HL-60 (cell line): ENCODE results near the gene SLFN12.

ENCODE experiments used
- DNase-seq, 2 experiments: peaks; one replicate each; pipeline ENCODE4 v3.0.0-alpha.2; 2010 to 2020; ENCODE audit warnings: low read depth in 1 of 2, low spot score in 1 of 2
- H3K27ac ChIP-seq: fragments of 250-450 bp; sonication (Bioruptor Pico); replicated peaks from 2 replicates; pipeline ENCODE4 v1.5.1; 2020; ENCODE audit warnings: mild to moderate bottlenecking, moderate library complexity
- H3K27me3 ChIP-seq: fragments of 250-450 bp; sonication (Bioruptor Pico); 2 replicates; pipeline ENCODE4 v1.5.1; 2021; ENCODE audit warnings: mild to moderate bottlenecking, moderate library complexity; ENCODE audit not compliant: insufficient read depth, poor library complexity, severe bottlenecking
- H3K4me3 ChIP-seq: replicated peaks from 2 replicates; pipeline ENCODE4 v1.5.1; 2011; ENCODE audit warnings: mild to moderate bottlenecking, control low read depth, low read length; ENCODE audit not compliant: insufficient read depth
- GABPA ChIP-seq: IDR thresholded peaks from 2 replicates; pipeline ENCODE4 v1.6.1; 2012; ENCODE audit warnings: low read depth
- POLR2AphosphoS5 ChIP-seq: IDR thresholded peaks from 2 replicates; pipeline ENCODE4 v1.6.1; 2012; ENCODE audit warnings: low read depth
- REST ChIP-seq: IDR thresholded peaks from 2 replicates; pipeline ENCODE4 v1.6.1; 2012; ENCODE audit warnings: low read depth; ENCODE audit not compliant: insufficient replicate concordance
- SPI1 ChIP-seq: IDR thresholded peaks from 2 replicates; pipeline ENCODE4 v1.6.1; 2012; ENCODE audit warnings: low read depth, mild to moderate bottlenecking, borderline replicate concordance
- TF ChIP-seq, protein P1 (sequence below): IDR thresholded peaks from one replicate; pipeline ENCODE4 v1.5.1; 2011; ENCODE audit warnings: low read length, control low read depth, inconsistent platforms; ENCODE audit not compliant: insufficient read depth

Gene SLFN12

GRCh38 chr17:35373534-35373983, 58.7 kb downstream of the SLFN12 start, which contains the start of gene SLFN11:
TSS of gene SLFN11 (minus strand) at chr17:35373621. CDS start at chr17:35363807, 9,814 bp downstream.
- peak; percentile 92 to 95 for DNase-seq
- Histone ChIP-seq H3K4me3 (peak within 1 kb of the TSS; percentile 77), H3K27me3 (no peaks in the 10 kb centered on the region), H3K27ac (peak within 1 kb of the TSS; percentile 96)
- no peak for TF ChIP-seq REST
- TF ChIP-seq SPI1, result no peak
- TF ChIP-seq POLR2AphosphoS5, result peak; percentile 97

DNA sequence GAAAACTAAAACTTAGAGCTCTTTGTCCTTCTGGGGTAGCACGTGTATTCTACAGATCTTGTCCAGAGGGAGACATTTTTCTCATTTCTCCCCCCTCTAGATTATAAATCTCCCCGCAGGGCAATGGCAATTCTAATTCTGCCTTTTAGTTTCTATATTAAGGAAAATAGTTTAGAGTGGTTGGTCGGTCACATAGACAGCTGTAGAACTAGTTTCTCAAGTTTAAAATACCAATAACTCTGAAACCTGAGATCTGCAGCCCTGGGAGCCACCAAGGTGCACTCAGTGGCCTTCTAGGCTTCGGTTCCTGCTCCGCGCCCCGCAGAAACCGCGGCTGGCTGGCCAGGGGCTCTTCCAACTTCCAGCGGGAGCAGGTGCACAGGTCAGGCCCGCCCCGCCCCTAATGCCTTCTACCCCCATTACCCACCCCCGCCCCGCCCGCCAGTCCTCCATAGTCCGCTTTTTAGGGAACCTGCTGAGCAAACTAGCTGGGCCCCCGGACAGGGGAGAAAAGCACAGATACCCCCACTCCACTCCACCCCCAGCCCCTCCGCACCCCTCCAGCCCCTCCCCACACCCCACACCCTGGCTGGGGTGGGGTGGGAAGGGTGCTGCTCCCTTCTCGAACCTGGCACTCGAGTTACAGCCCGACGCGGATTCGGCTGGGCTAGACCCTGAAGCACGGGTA, 59.3 kb downstream of the SLFN12 start:
- DNase-seq, result peak in 1 of 2 experiments; percentile 53
- Histone ChIP-seq H3K4me3 (peak overlapping the region; percentile 77), H3K27me3 (no peaks in the 10 kb centered on the region), H3K27ac (peak overlapping the region; percentile 96)
- TF ChIP-seq REST, result no peak
- TF ChIP-seq, protein P1, sequence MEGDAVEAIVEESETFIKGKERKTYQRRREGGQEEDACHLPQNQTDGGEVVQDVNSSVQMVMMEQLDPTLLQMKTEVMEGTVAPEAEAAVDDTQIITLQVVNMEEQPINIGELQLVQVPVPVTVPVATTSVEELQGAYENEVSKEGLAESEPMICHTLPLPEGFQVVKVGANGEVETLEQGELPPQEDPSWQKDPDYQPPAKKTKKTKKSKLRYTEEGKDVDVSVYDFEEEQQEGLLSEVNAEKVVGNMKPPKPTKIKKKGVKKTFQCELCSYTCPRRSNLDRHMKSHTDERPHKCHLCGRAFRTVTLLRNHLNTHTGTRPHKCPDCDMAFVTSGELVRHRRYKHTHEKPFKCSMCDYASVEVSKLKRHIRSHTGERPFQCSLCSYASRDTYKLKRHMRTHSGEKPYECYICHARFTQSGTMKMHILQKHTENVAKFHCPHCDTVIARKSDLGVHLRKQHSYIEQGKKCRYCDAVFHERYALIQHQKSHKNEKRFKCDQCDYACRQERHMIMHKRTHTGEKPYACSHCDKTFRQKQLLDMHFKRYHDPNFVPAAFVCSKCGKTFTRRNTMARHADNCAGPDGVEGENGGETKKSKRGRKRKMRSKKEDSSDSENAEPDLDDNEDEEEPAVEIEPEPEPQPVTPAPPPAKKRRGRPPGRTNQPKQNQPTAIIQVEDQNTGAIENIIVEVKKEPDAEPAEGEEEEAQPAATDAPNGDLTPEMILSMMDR, result no peak
- TF ChIP-seq GABPA, result no peak
- no peak for TF ChIP-seq SPI1
- no peak for TF ChIP-seq POLR2AphosphoS5

DNA sequence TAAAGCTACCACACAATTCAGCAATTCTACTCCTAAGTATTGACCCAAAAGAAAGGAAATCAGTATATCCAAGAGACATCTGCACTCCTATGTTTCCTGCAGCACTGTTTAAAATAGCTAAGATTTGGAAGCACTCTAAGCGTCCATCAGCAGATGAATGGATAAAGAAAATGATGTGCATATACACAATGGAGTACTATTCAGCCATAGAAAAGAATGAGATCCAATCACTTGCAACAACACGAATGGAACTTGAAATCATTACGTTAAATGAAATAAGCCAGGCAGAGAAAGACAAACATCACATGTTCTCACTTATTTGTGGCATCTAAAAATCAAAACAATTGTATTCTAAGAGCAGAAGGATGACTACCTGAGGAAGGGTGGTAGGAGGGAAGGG, 60.4 kb downstream of the SLFN12 start:
- H3K4me3 ChIP-seq, result peak overlapping the region; percentile 77
- no peaks in the 10 kb centered on the region for H3K27me3 ChIP-seq
- TF ChIP-seq SPI1 (no peak), GABPA (no peak), REST (no peak), POLR2AphosphoS5 (no peak)
- H3K27ac ChIP-seq, result no peak overlapping the region
- no peak for DNase-seq

DNA sequence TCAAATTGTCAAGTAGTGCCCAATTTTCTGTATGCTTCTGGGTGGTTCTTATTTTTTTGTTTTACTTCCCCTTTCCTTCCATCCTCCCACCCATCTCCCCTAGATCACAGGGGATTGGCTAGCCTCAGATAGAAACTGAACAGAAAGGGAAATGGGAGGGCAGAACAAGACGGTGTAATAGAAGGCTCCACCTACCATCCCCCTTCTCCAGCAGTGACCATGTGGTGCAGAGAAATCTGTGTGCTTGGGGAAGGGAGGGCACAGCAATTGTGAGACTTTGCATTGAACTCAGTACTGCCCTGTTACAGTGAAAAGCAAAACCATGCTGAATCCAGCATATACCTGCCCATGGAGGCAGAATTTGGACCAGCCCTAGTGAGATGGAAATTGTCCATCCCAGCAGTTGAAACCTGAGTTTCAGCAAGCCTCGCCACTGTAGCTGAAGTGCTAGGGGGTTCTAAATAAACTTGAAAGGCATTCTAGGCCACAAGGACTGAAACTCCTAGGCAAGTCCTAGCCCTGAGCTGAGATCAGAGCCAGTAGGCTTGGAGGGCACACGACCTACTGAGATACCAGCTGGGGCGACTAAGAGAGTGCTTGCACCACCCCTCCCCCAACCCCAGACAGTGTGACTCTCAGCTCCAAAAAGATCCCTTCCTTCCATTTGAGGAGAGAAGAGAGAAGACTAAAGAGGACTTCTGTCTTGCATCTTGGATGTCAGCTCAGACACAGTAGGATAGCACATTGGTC, 64.0 kb downstream of the SLFN12 start:
- H3K27ac ChIP-seq, result peak overlapping the region; percentile 22; the same call in 1 of the 2 replicates
- H3K4me3 ChIP-seq, result no peak overlapping the region
- peak; percentile 73 to 87 for DNase-seq
- TF ChIP-seq SPI1, result peak; percentile 61; the same call in 1 of the 2 replicates
- TF ChIP-seq, protein P1, result no peak
- H3K27me3 ChIP-seq, result no peaks in the 10 kb centered on the region
